GM18873 (cell line): Measurements from ENCODE around the gene ORAI2.
"Not testable (repeated sequence)": the region's sequence is repeated elsewhere in the genome, so short reads cannot be mapped to it uniquely, and the experiment has no call there.

Source experiments
- ATAC-seq: cut with Tn5 transposase; IDR thresholded peaks from one replicate; pipeline ENCODE4 v1.9.1; 2021; ENCODE audit warnings: mild to moderate bottlenecking, moderate library complexity, moderate number of reproducible peaks; ENCODE audit not compliant: unreplicated experiment, low FRiP score

ORAI2 gene

GRCh38 chr7:102444961-102445673 lies 11.7 kb downstream of the ORAI2 start:
- ATAC-seq: peak; percentile 48

GRCh38 chr7:102445674-102446071 lies 12.3 kb downstream of the ORAI2 start:
- no peak for ATAC-seq

- ATAC-seq: no peak
These were observed 13.2 kb downstream of the ORAI2 start for GRCh38 chr7:102446387-102447156.

- ATAC-seq: no peak
These were observed 13.9 kb downstream of the ORAI2 start for GRCh38 chr7:102447311-102447710.

GRCh38 chr7:102449136-102449535 lies 15.8 kb downstream of the ORAI2 start:
- no peak for ATAC-seq

GRCh38 chr7:102450242-102450641 lies 16.9 kb downstream of the ORAI2 start:
- no peak for ATAC-seq

GRCh38 chr7:102451371-102452054 lies 18.1 kb downstream of the ORAI2 start:
- no peak for ATAC-seq

GRCh38 chr7:102452451-102452850 lies 19.1 kb downstream of the ORAI2 start:
- no peak for ATAC-seq

GRCh38 chr7:102453319-102453718 lies 19.9 kb downstream of the ORAI2 start:
- ATAC-seq: no peak

GRCh38 chr7:102454468-102454867 lies 21.1 kb downstream of the ORAI2 start:
- ATAC-seq: no peak

GRCh38 chr7:102454932-102455331 lies 21.6 kb downstream of the ORAI2 start:
- ATAC-seq: not testable (repeated sequence)

- ATAC-seq: no peak
These were observed 22.2 kb downstream of the ORAI2 start for GRCh38 chr7:102455596-102455995.

- no peak for ATAC-seq
These were observed 23.0 kb downstream of the ORAI2 start for GRCh38 chr7:102456327-102456726.

GRCh38 chr7:102457352-102457924 lies 24.1 kb downstream of the ORAI2 start:
- ATAC-seq: no peak

GRCh38 chr7:102459221-102459844 lies 26.0 kb downstream of the ORAI2 start:
- no peak for ATAC-seq

- ATAC-seq: no peak
These were observed 27.1 kb downstream of the ORAI2 start for GRCh38 chr7:102460467-102460866.

- no peak for ATAC-seq
These were observed 30.6 kb downstream of the ORAI2 start for GRCh38 chr7:102463841-102464576.

GRCh38 chr7:102464577-102465280 lies 31.4 kb downstream of the ORAI2 start, which contains the start of the genes ALKBH4 and LRWD1:
Gene ALKBH4 (minus strand): TSS chr7:102464863. CDS start chr7:102464836, 27 bp downstream.
Gene LRWD1 (plus strand): TSS chr7:102464984. CDS start chr7:102465081, 97 bp downstream.
- peak; percentile 70 for ATAC-seq

GRCh38 chr7:102466097-102466496 lies 32.7 kb downstream of the ORAI2 start:
- no peak for ATAC-seq
